HepG2 (cell line): ENCODE results near the gene DCAF4L1. TPM values are rescaled to one million over a fixed set of nuclear protein-coding genes. Genes with fewer than 3 reads are reported as not detected.
A peak's percentile ranks its signal among the peaks of the same experiment; 100 is the strongest.

Experiments
- AHR ChIP-seq: IDR thresholded peaks from 2 replicates; pipeline ENCODE4 v1.6.1; 2018; ENCODE audit warnings: missing genetic modification reagents, missing compliant biosample characterization
- CBX5 ChIP-seq: sonication (generic); formaldehyde crosslinking; IDR thresholded peaks from 2 replicates; pipeline ENCODE4 v1.4.0; 2020; ENCODE audit warnings: missing genetic modification reagents, borderline replicate concordance
- CHD2 ChIP-seq: IDR thresholded peaks from 2 replicates; pipeline ENCODE4 v1.6.1; 2011; ENCODE audit warnings: low read depth, low read length, improper control_type of control experiment
- KDM5B ChIP-seq: sonication (generic); formaldehyde crosslinking; IDR thresholded peaks from 2 replicates; pipeline ENCODE4 v1.4.0; 2020; ENCODE audit warnings: missing genetic modification reagents, mild to moderate bottlenecking, borderline replicate concordance
- PHF5A ChIP-seq: IDR thresholded peaks from one replicate; pipeline ENCODE4 v1.6.1; 2018; ENCODE audit warnings: low read depth, missing genetic modification reagents; ENCODE audit not compliant: unreplicated experiment
- SSRP1 ChIP-seq: IDR thresholded peaks from 2 replicates; pipeline ENCODE4 v1.6.1; 2016; ENCODE audit warnings: control low read depth
- ZNF468 ChIP-seq: sonication (generic); formaldehyde crosslinking; IDR thresholded peaks from 2 replicates; pipeline ENCODE4 v1.8.0; 2022; ENCODE audit warnings: mild to moderate bottlenecking, moderate library complexity, missing genetic modification reagents
- ZNF546 ChIP-seq: sonication (generic); formaldehyde crosslinking; conservative IDR thresholded peaks from 2 replicates; pipeline ENCODE4 v1.8.1; 2023; ENCODE audit warnings: mild to moderate bottlenecking, missing genetic modification reagents
- polyA plus RNA-seq, 8 experiments: library from polyadenylated mRNA; depleted of rRNA in 3 of 8; stranded (reverse) in 7 of 8; unstranded in 1 of 8; fragments of >200 nt; fragmentation: Illumina TruSeq in 4 of 8; extraction: Trizol in 4 of 8; gene quantifications; 2 replicates each; pipeline versions ENCODE4 v1.2.1 to v1.2.3, GENCODE V29; 2011 to 2016; ENCODE audit warnings: low read depth in 4 of 8, missing spikeins in 1 of 8, mixed read lengths in 1 of 8; ENCODE audit not compliant: insufficient read depth in 1 of 8
- total RNA-seq, 5 experiments: library from RNA; depleted of rRNA; stranded (reverse); fragments of >200 nt; fragmentation: Illumina TruSeq; extraction: Trizol; gene quantifications; 2 replicates each; pipeline ENCODE4 v1.2.3, GENCODE V29; 2016; ENCODE audit warnings: low read depth in 1 of 5
- TF ChIP-seq, protein P1 (sequence below), 2 experiments: fragments of 450-650 bp in 1 of 2; sonication (generic) in 1 of 2; formaldehyde crosslinking in 1 of 2; IDR thresholded peaks; 2 replicates each; pipeline versions ENCODE4 v1.6.1 to v1.8.0; 2016 to 2022; ENCODE audit warnings: antibody characterized with exemption in 1 of 2, mild to moderate bottlenecking in 1 of 2, missing genetic modification reagents in 1 of 2
- TF ChIP-seq, protein P2 (sequence below): IDR thresholded peaks from 2 replicates; pipeline ENCODE4 v1.6.1; 2016; ENCODE audit warnings: mild to moderate bottlenecking
- TF ChIP-seq, protein P3 (sequence below): sonication (generic); formaldehyde crosslinking; IDR thresholded peaks from 2 replicates; pipeline ENCODE4 v1.4.0; 2020; ENCODE audit warnings: missing genetic modification reagents
- TF ChIP-seq, protein P4 (sequence below): sonication (generic); formaldehyde crosslinking; IDR thresholded peaks from 2 replicates; pipeline ENCODE4 v1.4.0; 2020; ENCODE audit warnings: mild to moderate bottlenecking, missing genetic modification reagents
- TF ChIP-seq, protein P5 (sequence below): fragments of 450-650 bp; IDR thresholded peaks from 2 replicates; pipeline ENCODE4 v1.6.1; 2016

The DCAF4L1 gene
- total and polyA plus RNA-seq, 2 of the 13 experiments (the other 11 are each of a cell fraction or from before 2014, with no cell fraction given): 0.05 to 0.09 TPM

DNA sequence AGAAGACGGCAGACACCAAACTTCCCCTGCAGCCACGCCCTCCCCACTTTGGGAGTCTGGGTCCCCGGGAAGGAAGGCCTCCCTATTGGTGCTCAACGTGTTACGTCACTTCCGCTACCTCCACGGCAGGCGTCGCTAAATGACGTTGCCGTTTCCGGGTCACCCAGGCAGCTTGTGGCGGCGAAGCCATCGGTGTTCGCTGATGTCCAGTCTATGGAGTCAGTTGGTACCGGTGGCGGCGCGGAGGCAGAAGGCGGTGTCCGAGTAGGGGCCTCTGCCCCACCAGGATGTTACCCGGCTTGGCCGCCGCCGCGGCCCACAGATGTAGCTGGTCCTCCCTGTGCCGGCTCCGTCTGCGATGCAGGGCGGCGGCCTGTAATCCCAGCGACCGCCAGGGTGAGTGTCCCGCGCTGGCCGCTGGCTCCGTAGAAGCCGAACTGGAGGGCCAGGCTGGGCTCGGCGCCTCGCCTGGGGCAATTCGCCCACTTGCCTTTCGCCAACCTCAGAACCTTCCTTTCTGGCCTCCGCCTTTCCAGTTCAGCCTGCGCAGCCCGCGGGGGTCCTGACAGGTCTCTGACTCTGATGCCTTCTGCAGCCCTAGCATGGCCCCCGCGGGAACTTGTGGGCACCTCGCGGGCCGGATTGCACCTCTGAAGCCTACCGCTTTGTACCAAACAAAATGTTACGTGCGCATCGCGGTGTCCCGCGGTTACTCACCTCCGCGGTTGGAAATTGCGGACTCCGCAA, 9.0 kb downstream of the DCAF4L1 start, which contains the start of gene SLC30A9 (continued):
- TF ChIP-seq, protein P1, sequence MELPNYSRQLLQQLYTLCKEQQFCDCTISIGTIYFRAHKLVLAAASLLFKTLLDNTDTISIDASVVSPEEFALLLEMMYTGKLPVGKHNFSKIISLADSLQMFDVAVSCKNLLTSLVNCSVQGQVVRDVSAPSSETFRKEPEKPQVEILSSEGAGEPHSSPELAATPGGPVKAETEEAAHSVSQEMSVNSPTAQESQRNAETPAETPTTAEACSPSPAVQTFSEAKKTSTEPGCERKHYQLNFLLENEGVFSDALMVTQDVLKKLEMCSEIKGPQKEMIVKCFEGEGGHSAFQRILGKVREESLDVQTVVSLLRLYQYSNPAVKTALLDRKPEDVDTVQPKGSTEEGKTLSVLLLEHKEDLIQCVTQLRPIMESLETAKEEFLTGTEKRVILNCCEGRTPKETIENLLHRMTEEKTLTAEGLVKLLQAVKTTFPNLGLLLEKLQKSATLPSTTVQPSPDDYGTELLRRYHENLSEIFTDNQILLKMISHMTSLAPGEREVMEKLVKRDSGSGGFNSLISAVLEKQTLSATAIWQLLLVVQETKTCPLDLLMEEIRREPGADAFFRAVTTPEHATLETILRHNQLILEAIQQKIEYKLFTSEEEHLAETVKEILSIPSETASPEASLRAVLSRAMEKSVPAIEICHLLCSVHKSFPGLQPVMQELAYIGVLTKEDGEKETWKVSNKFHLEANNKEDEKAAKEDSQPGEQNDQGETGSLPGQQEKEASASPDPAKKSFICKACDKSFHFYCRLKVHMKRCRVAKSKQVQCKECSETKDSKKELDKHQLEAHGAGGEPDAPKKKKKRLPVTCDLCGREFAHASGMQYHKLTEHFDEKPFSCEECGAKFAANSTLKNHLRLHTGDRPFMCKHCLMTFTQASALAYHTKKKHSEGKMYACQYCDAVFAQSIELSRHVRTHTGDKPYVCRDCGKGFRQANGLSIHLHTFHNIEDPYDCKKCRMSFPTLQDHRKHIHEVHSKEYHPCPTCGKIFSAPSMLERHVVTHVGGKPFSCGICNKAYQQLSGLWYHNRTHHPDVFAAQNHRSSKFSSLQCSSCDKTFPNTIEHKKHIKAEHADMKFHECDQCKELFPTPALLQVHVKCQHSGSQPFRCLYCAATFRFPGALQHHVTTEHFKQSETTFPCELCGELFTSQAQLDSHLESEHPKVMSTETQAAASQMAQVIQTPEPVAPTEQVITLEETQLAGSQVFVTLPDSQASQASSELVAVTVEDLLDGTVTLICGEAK (IDR thresholded peaks at IDR 0.05): peak; percentile 56
- TF ChIP-seq, protein P1 (CRISPR knock-in tag; IDR thresholded peaks at IDR 0.05): peak; percentile 53
- TF ChIP-seq CBX5 (CRISPR knock-in tag) (peak; percentile 66; the same call in 1 of the 2 replicates), CHD2 (no peak), KDM5B (CRISPR knock-in tag) (peak; percentile 96; the same call in 1 of the 2 replicates), PHF5A (CRISPR knock-in tag) (peak; percentile 80), AHR (CRISPR knock-in tag) (peak; percentile 84; the same call in 1 of the 2 replicates), ZNF546 (CRISPR knock-in tag) (0 out of 2 replicates have a peak, but pooled peaks have one; percentile 73), SSRP1 (CRISPR knock-in tag) (no peak), ZNF468 (CRISPR knock-in tag) (no peak)
- TF ChIP-seq, protein P2, sequence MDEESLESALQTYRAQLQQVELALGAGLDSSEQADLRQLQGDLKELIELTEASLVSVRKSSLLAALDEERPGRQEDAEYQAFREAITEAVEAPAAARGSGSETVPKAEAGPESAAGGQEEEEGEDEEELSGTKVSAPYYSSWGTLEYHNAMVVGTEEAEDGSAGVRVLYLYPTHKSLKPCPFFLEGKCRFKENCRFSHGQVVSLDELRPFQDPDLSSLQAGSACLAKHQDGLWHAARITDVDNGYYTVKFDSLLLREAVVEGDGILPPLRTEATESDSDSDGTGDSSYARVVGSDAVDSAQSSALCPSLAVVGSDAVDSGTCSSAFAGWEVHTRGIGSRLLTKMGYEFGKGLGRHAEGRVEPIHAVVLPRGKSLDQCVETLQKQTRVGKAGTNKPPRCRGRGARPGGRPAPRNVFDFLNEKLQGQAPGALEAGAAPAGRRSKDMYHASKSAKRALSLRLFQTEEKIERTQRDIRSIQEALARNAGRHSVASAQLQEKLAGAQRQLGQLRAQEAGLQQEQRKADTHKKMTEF (CRISPR knock-in tag): peak; percentile 80; the same call in 1 of the 2 replicates
- TF ChIP-seq, protein P3, sequence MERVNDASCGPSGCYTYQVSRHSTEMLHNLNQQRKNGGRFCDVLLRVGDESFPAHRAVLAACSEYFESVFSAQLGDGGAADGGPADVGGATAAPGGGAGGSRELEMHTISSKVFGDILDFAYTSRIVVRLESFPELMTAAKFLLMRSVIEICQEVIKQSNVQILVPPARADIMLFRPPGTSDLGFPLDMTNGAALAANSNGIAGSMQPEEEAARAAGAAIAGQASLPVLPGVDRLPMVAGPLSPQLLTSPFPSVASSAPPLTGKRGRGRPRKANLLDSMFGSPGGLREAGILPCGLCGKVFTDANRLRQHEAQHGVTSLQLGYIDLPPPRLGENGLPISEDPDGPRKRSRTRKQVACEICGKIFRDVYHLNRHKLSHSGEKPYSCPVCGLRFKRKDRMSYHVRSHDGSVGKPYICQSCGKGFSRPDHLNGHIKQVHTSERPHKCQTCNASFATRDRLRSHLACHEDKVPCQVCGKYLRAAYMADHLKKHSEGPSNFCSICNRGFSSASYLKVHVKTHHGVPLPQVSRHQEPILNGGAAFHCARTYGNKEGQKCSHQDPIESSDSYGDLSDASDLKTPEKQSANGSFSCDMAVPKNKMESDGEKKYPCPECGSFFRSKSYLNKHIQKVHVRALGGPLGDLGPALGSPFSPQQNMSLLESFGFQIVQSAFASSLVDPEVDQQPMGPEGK: no peak; the same call in 1 of the 2 replicates
- TF ChIP-seq, protein P4, sequence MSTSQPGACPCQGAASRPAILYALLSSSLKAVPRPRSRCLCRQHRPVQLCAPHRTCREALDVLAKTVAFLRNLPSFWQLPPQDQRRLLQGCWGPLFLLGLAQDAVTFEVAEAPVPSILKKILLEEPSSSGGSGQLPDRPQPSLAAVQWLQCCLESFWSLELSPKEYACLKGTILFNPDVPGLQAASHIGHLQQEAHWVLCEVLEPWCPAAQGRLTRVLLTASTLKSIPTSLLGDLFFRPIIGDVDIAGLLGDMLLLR (CRISPR knock-in tag): no peak
- TF ChIP-seq, protein P5, sequence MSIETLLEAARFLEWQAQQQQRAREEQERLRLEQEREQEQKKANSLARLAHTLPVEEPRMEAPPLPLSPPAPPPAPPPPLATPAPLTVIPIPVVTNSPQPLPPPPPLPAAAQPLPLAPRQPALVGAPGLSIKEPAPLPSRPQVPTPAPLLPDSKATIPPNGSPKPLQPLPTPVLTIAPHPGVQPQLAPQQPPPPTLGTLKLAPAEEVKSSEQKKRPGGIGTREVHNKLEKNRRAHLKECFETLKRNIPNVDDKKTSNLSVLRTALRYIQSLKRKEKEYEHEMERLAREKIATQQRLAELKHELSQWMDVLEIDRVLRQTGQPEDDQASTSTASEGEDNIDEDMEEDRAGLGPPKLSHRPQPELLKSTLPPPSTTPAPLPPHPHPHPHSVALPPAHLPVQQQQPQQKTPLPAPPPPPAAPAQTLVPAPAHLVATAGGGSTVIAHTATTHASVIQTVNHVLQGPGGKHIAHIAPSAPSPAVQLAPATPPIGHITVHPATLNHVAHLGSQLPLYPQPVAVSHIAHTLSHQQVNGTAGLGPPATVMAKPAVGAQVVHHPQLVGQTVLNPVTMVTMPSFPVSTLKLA: no peak
